GM12864 (cell line): ENCODE data around the gene GPR35.

Source experiments
- DNase-seq: peaks from one replicate; pipeline ENCODE4 v3.0.0-alpha.2; 2011; ENCODE audit warnings: low read depth
- H3K4me3 ChIP-seq: 2 replicates; pipeline ENCODE4 v1.5.1; 2011; ENCODE audit warnings: mild to moderate bottlenecking, low read depth, low read length, control low read depth
- CTCF ChIP-seq: IDR thresholded peaks from 2 replicates; pipeline ENCODE4 v1.5.1; 2011; ENCODE audit warnings: low read depth, mild to moderate bottlenecking, moderate library complexity, low read length, control low read depth, inconsistent platforms; ENCODE audit errors: missing control alignments

Gene GPR35

GRCh38 chr2:240635998-240636547 lies 10.8 kb downstream of the GPR35 start:
- no peak for DNase-seq
- no peak for TF ChIP-seq CTCF
- no peak overlapping the region for H3K4me3 ChIP-seq

DNA sequence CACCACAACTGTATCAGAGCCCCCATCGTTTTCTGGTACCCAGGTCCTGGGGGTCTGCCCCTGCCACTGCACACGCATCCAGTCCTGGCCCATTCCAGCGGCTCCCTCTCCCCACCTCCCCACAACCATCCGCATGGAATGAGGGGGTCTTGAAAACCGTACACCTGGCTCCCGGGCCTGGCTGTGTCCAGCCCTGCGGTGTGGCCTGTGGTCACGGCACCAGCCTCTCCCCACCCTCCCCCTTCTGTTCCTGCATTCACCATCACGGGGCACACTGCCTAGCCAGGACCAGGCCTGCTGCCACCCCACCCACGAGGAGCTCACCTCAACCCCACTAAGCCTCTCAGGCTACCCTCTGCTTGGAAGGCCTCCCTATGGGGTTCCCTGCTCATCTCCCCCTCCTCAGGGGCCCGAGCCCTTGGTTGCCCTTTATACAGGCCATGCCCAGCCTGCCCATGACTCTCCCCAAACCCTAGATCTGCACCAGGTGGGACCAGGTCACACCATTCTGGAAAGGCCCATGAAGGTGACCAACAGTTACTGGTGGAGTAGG lies 11.4 kb downstream of the GPR35 start:
- DNase-seq, result no peak
- H3K4me3 ChIP-seq, result no peak overlapping the region
- TF ChIP-seq CTCF, result no peak

GRCh38 chr2:240637116-240637900 lies 12.0 kb downstream of the GPR35 start:
- no peak for DNase-seq

GRCh38 chr2:240637901-240638345 lies 12.6 kb downstream of the GPR35 start:
- H3K4me3 ChIP-seq, result no peak overlapping the region
- no peak for TF ChIP-seq CTCF
- no peak for DNase-seq

More at GRCh38 chr2:240637116-240637900, 12.0 kb downstream of the GPR35 start:
- H3K4me3 ChIP-seq, result no peak overlapping the region
- TF ChIP-seq CTCF, result no peak

DNA sequence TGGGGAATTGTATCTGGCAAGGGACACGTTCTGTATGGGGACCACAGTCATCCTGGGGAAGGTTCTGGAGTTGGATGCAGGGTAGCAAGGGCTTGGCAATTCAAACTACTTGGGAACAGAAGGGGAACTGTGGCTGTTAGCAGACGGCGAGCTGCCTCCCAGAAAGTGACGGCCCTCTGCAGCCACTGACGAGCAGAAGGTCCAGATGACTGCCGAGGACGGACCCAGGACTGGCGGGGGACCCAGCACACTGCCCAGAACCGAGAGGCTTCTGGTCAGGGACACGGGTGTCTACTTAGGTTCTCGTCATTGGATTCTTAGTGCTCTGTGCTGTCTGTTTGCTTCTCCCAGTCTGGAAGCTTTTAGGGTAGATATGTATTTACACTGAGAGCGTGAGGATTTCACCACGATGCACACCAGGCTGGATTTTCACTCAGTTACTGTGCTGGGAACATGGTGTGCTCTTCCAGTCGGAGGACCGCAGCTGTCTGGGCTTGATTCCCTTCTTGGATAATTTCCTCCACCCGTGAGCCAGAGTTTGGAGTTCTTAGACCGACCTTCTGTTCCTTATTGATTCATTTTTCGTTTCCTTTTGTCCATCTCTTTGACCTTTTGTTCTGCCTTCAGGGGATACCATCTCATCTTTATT lies 13.4 kb downstream of the GPR35 start:
- DNase-seq, result no peak
- no peak overlapping the region for H3K4me3 ChIP-seq

DNA sequence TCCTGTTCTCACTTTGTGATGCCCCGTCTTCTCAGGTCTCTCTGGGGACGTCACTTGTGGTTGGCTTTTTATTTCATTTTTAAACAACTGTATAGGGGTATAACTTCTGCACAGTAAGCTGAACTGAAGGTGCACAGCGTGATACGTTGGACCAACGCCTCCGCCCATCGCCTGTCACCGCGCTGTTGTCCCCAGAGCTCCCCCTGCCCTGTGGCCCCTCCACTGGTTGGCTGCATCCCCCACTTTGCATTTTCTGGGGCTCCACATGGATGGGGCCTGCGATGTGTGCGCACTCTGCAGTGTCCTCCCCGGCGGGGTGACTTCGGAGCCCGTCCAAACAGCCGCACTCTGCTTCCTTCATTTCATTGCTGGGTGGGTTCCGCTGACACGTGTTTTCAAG lies 14.3 kb downstream of the GPR35 start:
- no peak overlapping the region for H3K4me3 ChIP-seq
- no peak for TF ChIP-seq CTCF
- no peak for DNase-seq

More for the DNA sequence above, 13.4 kb downstream of the GPR35 start:
- no peak for TF ChIP-seq CTCF
